ENCODE results near the gene GALNT13.
"Not testable (repeated sequence)": the region's sequence is repeated elsewhere in the genome, so short reads cannot be mapped to it uniquely, and the experiment has no call there.

The GALNT13 gene

GRCh38 chr2:154408786-154409185 lies 537.1 kb downstream of the GALNT13 start:
- no peak for DNase-seq (ENCODE audit: low read depth in 2 of 2)

- no peak for DNase-seq (ENCODE audit: low read depth in 2 of 2)
These were observed 550.5 kb downstream of the GALNT13 start for GRCh38 chr2:154422251-154422650.

- DNase-seq (ENCODE audit: low read depth in 2 of 2) = no peak
These were observed 554.3 kb downstream of the GALNT13 start for GRCh38 chr2:154425994-154426393.

- DNase-seq (ENCODE audit: low read depth in 2 of 2) = no peak
These were observed 555.7 kb downstream of the GALNT13 start for GRCh38 chr2:154427453-154427852.

GRCh38 chr2:154428022-154428421 lies 556.3 kb downstream of the GALNT13 start:
- DNase-seq (ENCODE audit: low read depth in 2 of 2) = no peak

- no peak for DNase-seq (ENCODE audit: low read depth in 2 of 2)
These were observed 561.3 kb downstream of the GALNT13 start for GRCh38 chr2:154433010-154433409.

- DNase-seq (ENCODE audit: low read depth in 2 of 2) = no peak
These were observed 565.4 kb downstream of the GALNT13 start for GRCh38 chr2:154437104-154437503.

GRCh38 chr2:154439156-154439555 lies 567.4 kb downstream of the GALNT13 start:
- DNase-seq (ENCODE audit: low read depth in 2 of 2) = no peak

GRCh38 chr2:154443919-154444318 lies 572.2 kb downstream of the GALNT13 start:
- no peak for DNase-seq (ENCODE audit: low read depth in 2 of 2)

- no peak for DNase-seq (ENCODE audit: low read depth in 2 of 2)
These were observed 574.6 kb downstream of the GALNT13 start for GRCh38 chr2:154446324-154446723.

- DNase-seq (ENCODE audit: low read depth in 2 of 2) = no peak
These were observed 576.2 kb downstream of the GALNT13 start for GRCh38 chr2:154447727-154448418.

- no peak for DNase-seq (ENCODE audit: low read depth in 2 of 2)
These were observed 578.4 kb downstream of the GALNT13 start for GRCh38 chr2:154449951-154450658.

- no peak for DNase-seq (ENCODE audit: low read depth in 2 of 2)
These were observed 580.7 kb downstream of the GALNT13 start for GRCh38 chr2:154452471-154452870.

GRCh38 chr2:154452906-154453493 lies 581.3 kb downstream of the GALNT13 start:
- no peak for DNase-seq (ENCODE audit: low read depth in 2 of 2)

GRCh38 chr2:154455166-154455565 lies 583.4 kb downstream of the GALNT13 start:
- DNase-seq (ENCODE audit: low read depth in 2 of 2) = no peak

GRCh38 chr2:154455866-154456265 lies 584.1 kb downstream of the GALNT13 start:
- DNase-seq (ENCODE audit: low read depth in 2 of 2) = no peak

- DNase-seq (ENCODE audit: low read depth in 2 of 2) = no peak
These were observed 585.6 kb downstream of the GALNT13 start for GRCh38 chr2:154457286-154457685.

- DNase-seq (ENCODE audit: low read depth in 2 of 2) = no peak
These were observed 587.6 kb downstream of the GALNT13 start for GRCh38 chr2:154459286-154459685.

- DNase-seq (ENCODE audit: low read depth in 2 of 2) = no peak
These were observed 590.9 kb downstream of the GALNT13 start for GRCh38 chr2:154462634-154463033.

- no peak for DNase-seq (ENCODE audit: low read depth in 2 of 2)
These were observed 594.5 kb downstream of the GALNT13 start for GRCh38 chr2:154466226-154466625.

- DNase-seq (ENCODE audit: low read depth in 2 of 2) = no peak
These were observed 598.7 kb downstream of the GALNT13 start for GRCh38 chr2:154470376-154470775.

GRCh38 chr2:154471492-154471891 lies 599.8 kb downstream of the GALNT13 start:
- DNase-seq (ENCODE audit: low read depth in 2 of 2) = not testable (repeated sequence)

GRCh38 chr2:154477319-154477718 lies 605.6 kb downstream of the GALNT13 start:
- DNase-seq (ENCODE audit: low read depth in 2 of 2) = no peak
